NT2/D1 (cell line): ENCODE data around the gene TNS3.
"Not testable (repeated sequence)": the region's sequence is repeated elsewhere in the genome, so short reads cannot be mapped to it uniquely, and the experiment has no call there.

Experiments
- DNase-seq: peaks from one replicate; pipeline ENCODE4 v3.0.0-alpha.2; 2011; ENCODE audit warnings: low read depth, low spot score
- H3K27me3 ChIP-seq: 2 replicates; pipeline ENCODE4 v1.6.0; 2011; ENCODE audit warnings: mild to moderate bottlenecking; ENCODE audit not compliant: insufficient read length, insufficient read depth
- H3K36me3 ChIP-seq: 2 replicates; pipeline ENCODE4 v1.6.1; 2011; ENCODE audit warnings: mild to moderate bottlenecking, low read length, mixed read lengths; ENCODE audit not compliant: insufficient read depth, insufficient read length
- H3K4me1 ChIP-seq: 2 replicates; pipeline ENCODE4 v1.5.1; 2011; ENCODE audit not compliant: insufficient read depth, insufficient read length
- H3K4me3 ChIP-seq: 2 replicates; pipeline ENCODE4 v1.5.1; 2011; ENCODE audit warnings: low read depth; ENCODE audit not compliant: insufficient read length
- H3K9ac ChIP-seq: 2 replicates; pipeline ENCODE4 v1.6.0; 2011; ENCODE audit warnings: low read depth; ENCODE audit not compliant: insufficient read length
- H3K9me3 ChIP-seq: 2 replicates; pipeline ENCODE4 v1.5.1; 2011; ENCODE audit warnings: mild to moderate bottlenecking, low read length; ENCODE audit not compliant: insufficient read depth
- SUZ12 ChIP-seq: IDR thresholded peaks from 2 replicates; pipeline ENCODE4 v1.6.1; 2011; ENCODE audit not compliant: insufficient read length, insufficient read depth; ENCODE audit errors: extremely low read depth
- YY1 ChIP-seq: IDR thresholded peaks from 2 replicates; pipeline ENCODE4 v1.6.1; 2011; ENCODE audit not compliant: insufficient read length, insufficient read depth
- ZNF274 ChIP-seq: IDR thresholded peaks from 2 replicates; pipeline ENCODE4 v1.6.1; 2011; ENCODE audit warnings: mild to moderate bottlenecking, low read depth, low read length

Gene TNS3

DNA sequence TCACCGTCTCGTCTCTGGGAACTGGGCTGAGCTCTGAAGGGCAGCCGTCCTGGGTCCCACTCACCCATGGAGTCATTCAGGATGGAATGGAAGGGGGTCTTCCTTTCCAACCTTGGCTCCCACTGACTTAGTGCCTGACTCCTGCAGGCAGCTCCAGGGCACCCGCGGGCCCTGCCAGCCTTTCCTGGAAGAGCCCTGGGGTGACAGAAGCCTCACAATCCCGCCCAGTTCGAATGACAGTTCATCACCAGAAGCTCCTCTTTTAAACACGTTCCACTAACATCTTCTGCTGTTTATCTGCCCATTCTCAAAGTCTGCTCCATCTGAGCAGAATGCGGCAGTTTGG is 110.6 kb downstream of the TNS3 start:
- Histone ChIP-seq H3K27me3 (peaks cover 1% of the 10 kb centered on the region), H3K9me3 (no peaks in the 10 kb centered on the region), H3K9ac (no peak overlapping the region), H3K4me3 (no peak overlapping the region), H3K4me1 (peaks cover 32% of the 10 kb centered on the region), H3K36me3 (peaks cover 49% of the 10 kb centered on the region)
- DNase-seq = no peak
- TF ChIP-seq SUZ12 = no peak
- no peak for TF ChIP-seq ZNF274
- TF ChIP-seq YY1 = no peak

DNA sequence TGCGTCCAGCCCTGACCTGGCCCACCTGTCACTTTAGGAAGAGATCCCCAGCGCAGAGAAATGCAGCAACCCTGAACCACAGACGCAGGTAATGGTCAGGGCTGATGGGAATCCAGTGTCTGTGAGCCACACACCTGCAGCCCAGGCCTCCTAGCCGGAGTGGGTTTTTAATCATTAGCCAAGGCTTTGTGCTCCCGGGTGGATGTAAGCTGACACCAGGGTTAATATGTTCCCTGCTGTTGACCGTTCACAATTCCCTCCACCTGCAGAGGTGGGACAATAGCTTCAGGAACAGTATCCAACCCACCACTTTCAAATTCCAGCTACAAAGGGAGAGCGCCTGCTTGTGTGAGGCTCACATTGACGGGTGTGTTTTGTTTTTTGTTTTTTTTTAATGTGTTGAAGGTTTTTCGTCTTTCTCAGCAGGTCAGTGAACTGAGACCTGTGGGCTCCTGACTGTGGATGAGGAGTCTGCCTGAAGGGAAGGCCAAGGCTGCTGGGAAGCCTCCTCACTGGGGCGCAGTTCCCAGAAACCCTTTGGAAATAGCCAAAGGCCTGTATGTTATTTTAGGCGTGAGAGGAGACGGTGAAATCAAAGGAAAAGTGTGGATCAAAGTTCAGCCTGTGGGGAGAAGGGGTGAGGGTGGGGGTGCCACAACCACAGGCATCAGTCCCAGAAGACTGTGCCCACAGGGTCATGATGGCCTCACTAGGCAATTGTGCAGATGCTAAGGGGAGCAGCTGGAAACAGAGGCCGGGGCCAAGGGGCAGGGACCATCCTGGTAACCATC is 111.1 kb downstream of the TNS3 start:
- Histone ChIP-seq H3K36me3 (peaks cover 48% of the 10 kb centered on the region), H3K4me3 (no peak overlapping the region), H3K9ac (no peak overlapping the region), H3K27me3 (no peaks in the 10 kb centered on the region), H3K9me3 (no peaks in the 10 kb centered on the region), H3K4me1 (peaks cover 30% of the 10 kb centered on the region)
- TF ChIP-seq SUZ12 (no peak), YY1 (no peak), ZNF274 (no peak)
- DNase-seq = no peak

DNA sequence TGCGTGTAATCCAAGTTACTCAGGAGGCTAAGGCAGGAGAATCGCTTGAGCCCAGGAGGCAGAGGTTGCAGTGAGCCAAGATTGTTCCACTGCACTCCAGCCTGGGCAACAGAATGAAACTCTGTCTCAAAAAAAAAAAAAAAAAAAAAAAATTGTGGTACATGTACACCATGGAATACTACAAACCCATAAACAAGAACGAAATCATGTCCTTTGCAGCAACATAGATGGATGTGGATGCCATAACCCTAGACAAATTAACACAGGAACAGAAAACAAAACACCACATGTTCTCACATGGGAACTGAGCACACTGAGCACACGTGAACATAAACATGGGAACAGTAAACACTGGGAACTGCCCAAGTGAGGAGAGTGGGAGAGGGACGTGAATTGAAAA is 112.1 kb downstream of the TNS3 start:
- DNase-seq, H3K4me3 ChIP-seq, H3K9me3 ChIP-seq, H3K27me3 ChIP-seq, H3K9ac ChIP-seq: not testable (repeated sequence)
- peaks cover 22% of the 10 kb centered on the region for H3K4me1 ChIP-seq
- peaks cover 46% of the 10 kb centered on the region for H3K36me3 ChIP-seq

DNA sequence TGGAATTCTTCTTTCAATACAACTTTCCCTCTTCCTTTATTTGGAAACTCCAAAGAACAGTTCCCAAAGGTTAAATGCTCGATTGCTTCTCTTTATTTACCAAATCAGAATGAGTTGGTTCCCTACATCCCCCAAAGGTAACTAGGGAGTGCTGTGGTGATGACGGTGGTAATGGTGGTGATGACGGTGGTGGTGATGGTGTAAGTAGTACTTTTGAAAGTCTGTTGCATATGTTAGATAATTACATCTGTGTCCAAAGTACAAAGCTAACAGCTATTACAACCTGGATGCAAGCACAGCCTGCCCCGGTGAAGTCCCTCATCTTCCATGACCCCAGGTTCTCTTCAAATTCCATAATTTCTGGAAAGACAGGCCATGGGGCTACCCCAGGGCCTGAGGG is 115.1 kb downstream of the TNS3 start:
- Histone ChIP-seq H3K9ac (no peak overlapping the region), H3K9me3 (no peaks in the 10 kb centered on the region), H3K4me3 (no peak overlapping the region), H3K27me3 (no peaks in the 10 kb centered on the region), H3K36me3 (peaks cover 31% of the 10 kb centered on the region), H3K4me1 (peaks cover 7% of the 10 kb centered on the region)
- DNase-seq = no peak
- no peak for TF ChIP-seq ZNF274
- no peak for TF ChIP-seq YY1
- no peak for TF ChIP-seq SUZ12

DNA sequence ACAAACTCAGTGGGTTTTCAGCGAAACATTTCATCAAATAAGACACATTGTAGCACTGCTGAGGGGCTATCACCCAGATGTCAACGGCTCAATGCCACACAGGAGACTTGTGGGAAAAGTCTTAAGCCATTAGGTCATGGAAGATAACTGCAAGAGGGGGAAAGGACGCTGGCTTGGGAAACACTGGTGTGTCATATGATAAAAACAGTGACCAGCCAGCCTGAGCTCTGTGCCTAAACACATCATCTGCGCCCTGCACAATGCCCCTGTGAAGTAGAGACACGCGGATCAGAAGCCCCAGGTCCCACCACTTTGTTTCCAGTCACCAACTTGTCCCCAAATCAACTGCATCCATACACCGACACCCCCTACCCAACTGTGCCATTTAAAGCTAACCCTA is 116.7 kb downstream of the TNS3 start:
- Histone ChIP-seq H3K9me3 (no peaks in the 10 kb centered on the region), H3K4me3 (no peak overlapping the region), H3K36me3 (peaks cover 17% of the 10 kb centered on the region), H3K9ac (no peak overlapping the region), H3K4me1 (peaks cover 4% of the 10 kb centered on the region), H3K27me3 (no peaks in the 10 kb centered on the region)
- no peak for TF ChIP-seq SUZ12
- TF ChIP-seq YY1 = no peak
- DNase-seq = no peak

DNA sequence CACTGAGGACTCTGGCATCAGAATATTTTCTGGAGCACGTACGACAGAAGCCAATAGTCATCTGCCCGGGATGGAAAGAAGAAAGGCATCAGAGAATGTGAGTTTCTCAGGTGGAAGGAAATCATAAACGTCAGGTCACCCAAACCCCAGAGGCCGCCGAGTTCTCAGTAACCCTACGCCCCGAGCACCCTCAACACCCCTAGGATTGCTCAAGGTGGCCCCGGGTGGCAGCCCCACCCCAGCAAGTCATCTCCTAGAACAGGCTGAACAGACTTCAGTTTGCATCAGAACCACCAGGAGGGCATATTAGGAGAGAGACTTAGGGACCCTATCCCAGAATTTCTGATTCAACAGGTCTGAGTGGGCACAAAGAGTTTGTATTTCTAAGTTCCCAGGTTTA is 117.6 kb downstream of the TNS3 start:
- DNase-seq = no peak
- no peaks in the 10 kb centered on the region for H3K27me3 ChIP-seq
- H3K4me1 ChIP-seq = peaks cover 5% of the 10 kb centered on the region
- H3K36me3 ChIP-seq = peaks cover 14% of the 10 kb centered on the region
- no peaks in the 10 kb centered on the region for H3K9me3 ChIP-seq
- no peak for TF ChIP-seq ZNF274
- no peak for TF ChIP-seq SUZ12
- no peak for TF ChIP-seq YY1
- H3K9ac ChIP-seq = no peak overlapping the region
- no peak overlapping the region for H3K4me3 ChIP-seq

DNA sequence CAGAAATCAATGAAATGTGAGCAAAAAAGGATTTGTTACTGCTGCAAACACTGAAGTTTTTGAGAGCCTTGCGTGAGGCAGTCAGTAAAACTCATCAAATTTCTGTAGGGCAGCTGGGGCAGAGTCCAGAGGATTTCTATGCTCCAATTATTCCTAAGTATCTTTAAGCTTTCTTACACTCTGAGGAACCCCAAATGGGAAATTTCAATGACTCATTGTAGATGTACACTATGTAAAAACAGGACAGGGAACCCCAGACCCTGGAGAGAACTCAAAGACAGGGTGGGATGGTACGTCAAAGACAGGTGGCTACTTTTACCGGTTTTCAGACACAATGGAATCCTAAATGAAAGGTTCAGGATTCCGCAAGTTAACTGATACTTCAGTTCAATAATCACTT is 120.2 kb downstream of the TNS3 start:
- H3K27me3 ChIP-seq = no peaks in the 10 kb centered on the region
- H3K9me3 ChIP-seq = no peaks in the 10 kb centered on the region
- H3K4me1 ChIP-seq = peaks cover 5% of the 10 kb centered on the region
- no peak overlapping the region for H3K9ac ChIP-seq
- DNase-seq = no peak
- H3K4me3 ChIP-seq = no peak overlapping the region
- TF ChIP-seq ZNF274 (no peak), SUZ12 (no peak), YY1 (no peak)
- peaks cover 5% of the 10 kb centered on the region for H3K36me3 ChIP-seq

DNA sequence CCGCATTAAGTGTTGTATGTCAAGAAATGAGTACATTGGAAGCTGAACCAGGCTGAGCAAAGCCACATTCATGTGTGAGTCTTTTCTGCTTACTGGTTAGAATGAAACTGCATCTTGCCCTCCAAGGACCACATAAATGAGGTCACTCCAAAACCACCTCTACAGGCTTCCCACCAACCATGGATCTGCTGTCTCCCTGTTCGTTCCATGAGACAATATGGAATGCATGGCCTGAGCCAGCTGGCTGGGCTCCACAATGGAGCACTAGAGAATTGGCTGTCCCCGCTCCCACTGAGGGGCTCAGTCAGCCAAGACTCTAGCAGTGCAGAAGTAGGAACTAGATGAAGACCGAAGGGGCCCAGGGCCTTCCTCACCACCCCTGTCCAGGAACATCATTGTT is 120.8 kb downstream of the TNS3 start:
- DNase-seq = no peak

More for the DNA sequence above, 120.8 kb downstream of the TNS3 start:
- TF ChIP-seq YY1 (no peak), ZNF274 (no peak), SUZ12 (no peak)
- H3K9ac ChIP-seq = no peak overlapping the region
- H3K9me3 ChIP-seq = no peaks in the 10 kb centered on the region
- peaks cover 5% of the 10 kb centered on the region for H3K36me3 ChIP-seq
- H3K27me3 ChIP-seq = no peaks in the 10 kb centered on the region
- H3K4me3 ChIP-seq = no peak overlapping the region
- peaks cover 5% of the 10 kb centered on the region for H3K4me1 ChIP-seq
